Muscle layer of colon (tissue), 2 donors: ENCODE data around the gene HOXC12.

Experiments used
- H3K27ac ChIP-seq: one replicate; pipeline ENCODE4 v1.7.0; 2013; ENCODE audit warnings: low read depth, mild to moderate bottlenecking, low read length, moderate library complexity
- H3K27me3 ChIP-seq, 2 donors: one replicate each; pipeline ENCODE4 v1.7.0; 2013; ENCODE audit warnings: low read length in 2 of 2, mild to moderate bottlenecking in 2 of 2; ENCODE audit not compliant: insufficient read depth in 2 of 2, control insufficient read depth in 1 of 2
- H3K36me3 ChIP-seq: one replicate; pipeline ENCODE4 v1.7.0; 2013; ENCODE audit warnings: mild to moderate bottlenecking, low read length; ENCODE audit not compliant: insufficient read depth
- H3K4me1 ChIP-seq: one replicate; pipeline ENCODE4 v1.7.0; 2013; ENCODE audit warnings: mild to moderate bottlenecking, low read length; ENCODE audit not compliant: insufficient read depth
- H3K4me3 ChIP-seq, 2 donors: one replicate each; pipeline ENCODE4 v1.7.0; 2013; ENCODE audit warnings: low read length in 2 of 2, low read depth in 1 of 2, mild to moderate bottlenecking in 1 of 2, moderate library complexity in 1 of 2
- H3K9ac ChIP-seq: one replicate; pipeline ENCODE4 v1.7.0; 2013; ENCODE audit warnings: low read length
- H3K9me3 ChIP-seq: one replicate; pipeline ENCODE4 v1.7.0; 2013; ENCODE audit warnings: mild to moderate bottlenecking, low read length
- donor health status: abdominal sarcoma.
- donor health status: Adenocarcinoma of cecum.

The HOXC12 gene

DNA sequence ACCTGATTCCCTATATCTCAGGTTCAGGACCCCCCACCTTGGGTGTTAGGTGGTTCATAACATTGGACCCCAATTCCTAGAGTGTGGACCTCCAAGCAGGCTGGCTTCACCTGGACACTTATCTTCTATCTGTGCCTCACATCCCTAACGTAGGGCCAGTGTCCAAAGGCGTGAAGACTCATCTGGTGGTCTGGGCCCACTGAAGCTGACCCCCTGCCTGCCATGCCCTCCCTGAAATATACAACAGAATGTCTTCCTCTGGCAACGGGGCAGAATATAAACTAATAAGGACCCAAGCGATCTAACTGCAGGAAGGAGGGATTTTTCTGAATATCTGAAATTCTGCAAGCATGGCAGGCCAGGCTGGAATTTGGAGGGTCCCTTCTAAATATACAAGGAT lies 10.5 kb upstream of the HOXC12 start:
- Histone ChIP-seq H3K27me3 (peaks cover 92 to 98% of the 10 kb centered on the region in 2 donors), H3K27ac (no peak overlapping the region), H3K4me3 (no peak overlapping the region), H3K4me1 (no peaks in the 10 kb centered on the region), H3K36me3 (no peaks in the 10 kb centered on the region), H3K9me3 (no peaks in the 10 kb centered on the region), H3K9ac (no peak overlapping the region)

DNA sequence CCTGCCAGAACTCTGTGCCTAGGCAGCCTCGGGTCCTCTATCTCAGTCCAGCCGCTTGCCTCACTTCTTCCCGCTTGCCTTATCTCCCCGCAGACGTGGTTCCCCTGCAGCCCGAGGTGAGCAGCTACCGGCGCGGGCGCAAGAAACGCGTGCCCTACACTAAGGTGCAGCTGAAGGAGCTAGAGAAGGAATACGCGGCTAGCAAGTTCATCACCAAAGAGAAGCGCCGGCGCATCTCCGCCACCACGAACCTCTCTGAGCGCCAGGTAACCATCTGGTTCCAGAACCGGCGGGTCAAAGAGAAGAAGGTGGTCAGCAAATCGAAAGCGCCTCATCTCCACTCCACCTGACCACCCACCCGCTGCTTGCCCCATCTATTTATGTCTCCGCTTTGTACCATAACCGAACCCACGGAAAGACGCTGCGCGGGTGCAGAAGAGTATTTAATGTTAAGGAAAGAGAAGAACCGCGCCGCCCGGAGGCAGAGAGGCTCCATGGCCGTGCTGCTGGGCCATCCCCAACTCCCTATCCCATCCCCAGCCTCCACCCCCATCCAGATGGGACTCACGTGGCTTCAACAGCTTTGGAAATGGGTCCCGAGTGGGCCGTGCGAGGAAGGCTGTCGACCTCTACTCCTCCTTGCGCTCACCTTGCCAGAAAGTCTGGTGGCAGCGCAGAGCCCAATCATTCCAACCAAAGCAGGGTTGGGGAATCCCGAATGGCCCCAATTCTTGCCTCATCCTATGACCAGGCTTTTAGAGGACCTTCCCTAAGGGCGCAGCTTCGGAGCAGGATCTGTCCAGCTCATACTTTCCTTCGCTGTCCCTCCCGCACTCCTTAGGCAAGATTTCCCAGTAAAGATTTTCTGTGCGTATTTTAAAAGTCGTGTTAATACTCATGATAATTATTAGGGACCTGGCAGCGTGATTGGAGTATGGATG lies 9.5 kb upstream of the HOXC12 start:
- peaks cover 91 to 98% of the 10 kb centered on the region in 2 donors for H3K27me3 ChIP-seq
- no peaks in the 10 kb centered on the region for H3K9me3 ChIP-seq
- no peaks in the 10 kb centered on the region for H3K4me1 ChIP-seq
- H3K27ac ChIP-seq: no peak overlapping the region
- no peak overlapping the region for H3K9ac ChIP-seq
- H3K4me3 ChIP-seq: no peak overlapping the region
- H3K36me3 ChIP-seq: no peaks in the 10 kb centered on the region

DNA sequence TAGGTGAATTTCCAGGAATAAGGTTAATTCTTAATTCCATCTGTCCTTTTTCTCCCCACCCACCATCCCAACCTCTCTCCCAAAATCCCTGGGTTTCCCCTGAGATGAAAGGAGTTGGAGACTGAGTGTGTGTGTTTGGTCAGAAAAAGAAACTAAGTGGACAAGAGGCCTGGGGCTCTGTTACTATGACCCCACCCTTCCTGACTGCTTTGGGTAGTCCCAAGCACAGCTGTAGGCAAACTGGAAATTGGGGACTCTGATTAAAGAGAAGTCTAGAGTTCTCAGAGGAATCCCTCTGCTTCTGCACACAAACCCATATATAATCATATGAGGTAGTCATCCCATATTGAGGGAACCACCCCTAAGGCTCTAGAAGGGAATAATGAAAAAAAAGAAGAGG lies 7.0 kb upstream of the HOXC12 start:
- H3K36me3 ChIP-seq: no peaks in the 10 kb centered on the region
- no peak overlapping the region for H3K4me3 ChIP-seq
- H3K9ac ChIP-seq: no peak overlapping the region
- peaks cover 6% of the 10 kb centered on the region for H3K4me1 ChIP-seq
- no peak overlapping the region for H3K27ac ChIP-seq
- H3K9me3 ChIP-seq: no peaks in the 10 kb centered on the region
- peaks cover 93 to 100% of the 10 kb centered on the region in 2 donors for H3K27me3 ChIP-seq

- Histone ChIP-seq H3K27me3 (peaks cover 93 to 100% of the 10 kb centered on the region in 2 donors), H3K27ac (no peak overlapping the region), H3K36me3 (no peaks in the 10 kb centered on the region), H3K9ac (no peak overlapping the region), H3K4me1 (peaks cover 6% of the 10 kb centered on the region), H3K9me3 (no peaks in the 10 kb centered on the region), H3K4me3 (no peak overlapping the region)
Observed at GRCh38 chr12:53948650-53949593, 5.8 kb upstream of the HOXC12 start.

DNA sequence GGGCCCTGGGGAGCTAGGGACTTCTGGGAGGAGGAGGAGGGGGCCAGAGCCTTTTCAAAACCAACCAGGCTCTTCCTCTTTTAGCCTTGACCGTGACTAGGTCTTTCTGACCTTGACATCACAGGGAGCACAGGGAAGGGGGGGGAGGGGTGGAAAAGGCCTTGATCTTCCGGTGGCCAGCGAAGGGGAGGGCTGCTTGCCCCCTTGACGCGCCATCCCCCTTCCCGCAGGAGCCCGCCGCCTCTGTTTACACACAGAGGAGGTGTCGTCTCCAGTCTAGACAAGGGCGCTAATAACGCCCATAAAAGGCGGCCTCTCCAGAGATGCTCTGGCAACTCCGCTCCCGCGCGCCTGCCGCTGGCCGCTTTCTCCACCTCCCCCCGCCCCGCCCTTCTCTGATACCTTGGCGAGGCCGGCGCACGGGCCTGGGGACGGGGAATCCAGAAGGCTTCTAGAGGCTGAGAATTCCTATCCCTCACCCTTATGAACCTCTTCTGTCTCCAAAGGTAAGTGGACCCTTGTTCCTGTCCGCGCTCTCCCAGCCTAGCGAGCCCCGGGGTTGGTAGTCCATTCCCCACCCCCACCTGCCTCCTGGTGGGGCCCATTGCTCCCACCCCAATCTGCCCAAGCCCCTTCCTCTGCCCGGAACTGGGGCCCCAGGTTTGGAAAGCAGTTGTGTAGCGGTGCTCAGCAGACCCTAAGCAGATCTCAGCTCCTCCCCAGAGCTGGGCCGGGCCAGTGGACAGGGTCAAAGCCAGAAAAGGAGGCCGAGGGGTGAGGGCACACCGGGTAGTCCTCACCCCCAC lies 4.9 kb upstream of the HOXC12 start:
- Histone ChIP-seq H3K9ac (no peak overlapping the region), H3K27ac (no peak overlapping the region), H3K27me3 (peaks cover 93 to 100% of the 10 kb centered on the region in 2 donors), H3K36me3 (no peaks in the 10 kb centered on the region), H3K4me3 (no peak overlapping the region), H3K9me3 (no peaks in the 10 kb centered on the region), H3K4me1 (peaks cover 6% of the 10 kb centered on the region)

- H3K27me3 ChIP-seq: peaks cover 90 to 100% of the 10 kb centered on the region in 2 donors
Observed at GRCh38 chr12:53950437-53950773, 4.3 kb upstream of the HOXC12 start.

GRCh38 chr12:53950789-53951576 lies 3.7 kb upstream of the HOXC12 start:
- Histone ChIP-seq H3K36me3 (no peaks in the 10 kb centered on the region), H3K4me3 (no peak overlapping the region), H3K27me3 (peaks cover 90 to 100% of the 10 kb centered on the region in 2 donors), H3K9ac (no peak overlapping the region), H3K9me3 (no peaks in the 10 kb centered on the region), H3K4me1 (peaks cover 6% of the 10 kb centered on the region), H3K27ac (no peak overlapping the region)

More at GRCh38 chr12:53950437-53950773, 4.3 kb upstream of the HOXC12 start:
- Histone ChIP-seq H3K36me3 (no peaks in the 10 kb centered on the region), H3K9me3 (no peaks in the 10 kb centered on the region), H3K9ac (no peak overlapping the region), H3K27ac (no peak overlapping the region), H3K4me3 (no peak overlapping the region), H3K4me1 (peaks cover 6% of the 10 kb centered on the region)

GRCh38 chr12:53951577-53952334 lies 2.9 kb upstream of the HOXC12 start:
- no peak overlapping the region for H3K9ac ChIP-seq
- no peak overlapping the region for H3K27ac ChIP-seq
- peaks cover 90 to 100% of the 10 kb centered on the region in 2 donors for H3K27me3 ChIP-seq
- no peaks in the 10 kb centered on the region for H3K9me3 ChIP-seq
- no peaks in the 10 kb centered on the region for H3K36me3 ChIP-seq
- no peak overlapping the region for H3K4me3 ChIP-seq
- peaks cover 6% of the 10 kb centered on the region for H3K4me1 ChIP-seq

GRCh38 chr12:53952335-53952694 lies 2.4 kb upstream of the HOXC12 start:
- H3K4me1 ChIP-seq: peaks cover 6% of the 10 kb centered on the region
- H3K36me3 ChIP-seq: no peaks in the 10 kb centered on the region
- H3K27me3 ChIP-seq: peaks cover 93 to 100% of the 10 kb centered on the region in 2 donors
- H3K9me3 ChIP-seq: no peaks in the 10 kb centered on the region
- no peak overlapping the region for H3K9ac ChIP-seq
- H3K4me3 ChIP-seq: no peak overlapping the region
- no peak overlapping the region for H3K27ac ChIP-seq
